GM08714 (cell line): ENCODE data around the gene SBK2.
"Not testable (repeated sequence)": the region's sequence is repeated elsewhere in the genome, so short reads cannot be mapped to it uniquely, and the experiment has no call there.

Experiments
- H3K4me3 ChIP-seq: fragments of 200-500 bp; sonication (Bioruptor generic); 2 replicates; pipeline ENCODE4 v1.5.1; 2014; ENCODE audit warnings: mild to moderate bottlenecking, low read length, inconsistent platforms
- ZNF274 ChIP-seq: IDR thresholded peaks from 2 replicates; pipeline ENCODE4 v1.6.1; 2012; ENCODE audit warnings: mild to moderate bottlenecking, low read depth, low read length

Gene SBK2

GRCh38 chr19:55536951-55537740, at the start of gene SBK2:
SBK2 (minus strand) TSS chr19:55537133; CDS start chr19:55536294, 839 bp downstream.
- TF ChIP-seq ZNF274, result no peak
- H3K4me3 ChIP-seq, result no peak within 1 kb of the TSS

- no peak for TF ChIP-seq ZNF274
- H3K4me3 ChIP-seq, result no peak overlapping the region; the same call in 1 of the 2 replicates
These were observed 48.9 kb upstream of the SBK2 start for GRCh38 chr19:55585658-55586339.

GRCh38 chr19:55584871-55585270, 47.9 kb upstream of the SBK2 start:
- TF ChIP-seq ZNF274, result no peak
- H3K4me3 ChIP-seq, result no peak overlapping the region

- H3K4me3 ChIP-seq, result not testable (repeated sequence)
These were observed 47.0 kb upstream of the SBK2 start for GRCh38 chr19:55583897-55584296.

- H3K4me3 ChIP-seq, result not testable (repeated sequence)
These were observed 45.4 kb upstream of the SBK2 start for GRCh38 chr19:55582284-55582683.

- TF ChIP-seq ZNF274, result no peak
- no peak overlapping the region for H3K4me3 ChIP-seq
These were observed 44.9 kb upstream of the SBK2 start for GRCh38 chr19:55581823-55582223.

- no peak for TF ChIP-seq ZNF274
- peak overlapping the region; percentile 80 for H3K4me3 ChIP-seq
These were observed 44.4 kb upstream of the SBK2 start for GRCh38 chr19:55581145-55581822.

- TF ChIP-seq ZNF274, result no peak
- H3K4me3 ChIP-seq, result peak within 1 kb of the TSS; percentile 80
These were observed 43.8 kb upstream of the SBK2 start, which contains the start of gene ZNF579 for GRCh38 chr19:55580628-55581144. ZNF579 (minus strand) TSS chr19:55580848; CDS start chr19:55579639, 1,209 bp downstream.

- TF ChIP-seq ZNF274, result no peak
- H3K4me3 ChIP-seq, result peak overlapping the region; percentile 80
These were observed 43.1 kb upstream of the SBK2 start for GRCh38 chr19:55579766-55580621.

- H3K4me3 ChIP-seq, result peak overlapping the region; percentile 80; the same call in 1 of the 2 replicates
- TF ChIP-seq ZNF274, result no peak
These were observed 42.1 kb upstream of the SBK2 start for GRCh38 chr19:55578761-55579747.

GRCh38 chr19:55578031-55578760, 41.3 kb upstream of the SBK2 start:
- H3K4me3 ChIP-seq, result no peak overlapping the region
- no peak for TF ChIP-seq ZNF274

GRCh38 chr19:55576746-55577145, 39.8 kb upstream of the SBK2 start:
- TF ChIP-seq ZNF274, result no peak

GRCh38 chr19:55573929-55574328, 37.0 kb upstream of the SBK2 start:
- not testable (repeated sequence) for H3K4me3 ChIP-seq

More at GRCh38 chr19:55576746-55577145, 39.8 kb upstream of the SBK2 start:
- H3K4me3 ChIP-seq, result no peak overlapping the region

- H3K4me3 ChIP-seq, result not testable (repeated sequence)
These were observed 32.5 kb upstream of the SBK2 start for GRCh38 chr19:55569477-55569876.
